GM12878 (cell line): ENCODE data around the gene C1S. TPM values are rescaled to one million over a fixed set of nuclear protein-coding genes. Genes with fewer than 3 reads are reported as not detected.

Experiments used
- ATAC-seq: fragments of 200-7000 bp; cut with Tn5 transposase; 3 replicates; pipeline ENCODE4 v1.9.1; 2020; ENCODE audit warnings: mild to moderate bottlenecking, moderate library complexity
- BruUV-seq: library from RNA; stranded (reverse); fragments of 400-500 nt; replicated peaks from 2 replicates; lab custom pipeline; 2021; lab: Mats Ljungman, UMichigan
- CTCF ChIA-PET: fragments of 300-600 bp; sonication (Branson Sonifier 250); formaldehyde crosslinking; extraction: SDS; loops from one replicate; lab custom pipeline; 2021; ENCODE audit warnings: inconsistent platforms; lab: Yijun Ruan, JAX
- POLR2A ChIA-PET: fragments of 350-600 bp; formaldehyde crosslinking; extraction: SDS; loops from one replicate; lab custom pipeline; 2021; ENCODE audit warnings: inconsistent platforms; lab: Charles Lee
- RAD21 ChIA-PET: fragments of 300-600 bp; sonication (Branson Sonifier 250); formaldehyde crosslinking; loops from one replicate; lab custom pipeline; 2023; ENCODE audit warnings: antibody characterized with exemption; ENCODE audit not compliant: unreplicated experiment; lab: Charles Lee
- SMC1A ChIA-PET: fragments of 300-600 bp; sonication (Branson Sonifier 250); formaldehyde crosslinking; loops from one replicate; lab custom pipeline; 2023; ENCODE audit not compliant: unreplicated experiment, uncharacterized antibody; lab: Charles Lee
- DNase-seq: peaks from one replicate; pipeline ENCODE4 v3.0.0-alpha.2; 2011; ENCODE audit warnings: low read depth, low spot score
- FAIRE-seq: peaks from 3 replicates; lab custom pipeline; 2011; peaks lifted over from hg19 to GRCh38; lab: Jason Lieb, UNC
- H2AFZ ChIP-seq: 2 replicates; pipeline ENCODE4 v1.6.0; 2011; ENCODE audit warnings: low read depth, low read length, control low read depth; ENCODE audit not compliant: control insufficient read depth
- H3K27ac ChIP-seq: 2 replicates; pipeline ENCODE4 v1.5.1; 2011; ENCODE audit warnings: control low read depth; ENCODE audit not compliant: control insufficient read depth, insufficient read depth
- H3K27me3 ChIP-seq, 2 experiments: replicated peaks in 1 of 2; 2 replicates each; pipeline versions ENCODE4 v1.6.0 to v1.6.1; 2011; ENCODE audit warnings: low read length in 1 of 2; ENCODE audit not compliant: control insufficient read depth in 2 of 2, insufficient read depth in 2 of 2
- H3K36me3 ChIP-seq, 2 experiments: 2 replicates each; pipeline ENCODE4 v1.5.1; 2011; ENCODE audit warnings: low read length in 1 of 2; ENCODE audit not compliant: control insufficient read depth in 2 of 2, insufficient read depth in 2 of 2
- H3K4me1 ChIP-seq: 2 replicates; pipeline ENCODE4 v1.6.1; 2011; ENCODE audit warnings: mild to moderate bottlenecking, low read length, moderate library complexity, mixed read lengths; ENCODE audit not compliant: control insufficient read depth, insufficient read depth
- H3K4me2 ChIP-seq: 2 replicates; pipeline ENCODE4 v1.6.0; 2011; ENCODE audit warnings: control low read depth; ENCODE audit not compliant: control insufficient read depth, insufficient read depth
- H3K4me3 ChIP-seq: fragments of 200-600 bp; sonication (generic); 2 replicates; pipeline ENCODE4 v1.5.1; 2016
- H3K79me2 ChIP-seq: 2 replicates; pipeline ENCODE4 v1.6.0; 2011; ENCODE audit warnings: low read length; ENCODE audit not compliant: control insufficient read depth, insufficient read depth
- H3K9ac ChIP-seq: 2 replicates; pipeline ENCODE4 v1.8.0; 2011; ENCODE audit warnings: low read length, control low read depth, mixed read lengths; ENCODE audit not compliant: control insufficient read depth, insufficient read depth
- H3K9me3 ChIP-seq: replicated peaks from 3 replicates; pipeline ENCODE4 v1.5.1; 2011; ENCODE audit warnings: mild to moderate bottlenecking, low read length; ENCODE audit not compliant: control insufficient read depth, insufficient read depth
- H4K20me1 ChIP-seq: 2 replicates; pipeline ENCODE4 v1.6.0; 2011; ENCODE audit not compliant: control insufficient read depth, insufficient read depth
- CHD2 ChIP-seq: IDR thresholded peaks from 2 replicates; pipeline ENCODE4 v1.6.1; 2011; ENCODE audit warnings: low read depth, low read length, improper control_type of control experiment, borderline replicate concordance
- CTCF ChIP-seq, 3 experiments: IDR thresholded peaks in 2 of 3; conservative IDR thresholded peaks in 1 of 3; 2 replicates each; pipeline ENCODE4 v1.5.1; 2011; ENCODE audit warnings: low read depth in 3 of 3, low read length in 3 of 3, mild to moderate bottlenecking in 3 of 3, control low read depth in 2 of 3, moderate library complexity in 2 of 3, inconsistent platforms in 1 of 3, mixed read lengths in 1 of 3; ENCODE audit not compliant: control insufficient read depth in 2 of 3, insufficient read depth in 1 of 3; ENCODE audit errors: extremely low read depth in 1 of 3
- DPF2 ChIP-seq: fragments of 450-650 bp; IDR thresholded peaks from 2 replicates; pipeline ENCODE4 v1.6.1; 2017; ENCODE audit warnings: mild to moderate bottlenecking
- HDAC6 ChIP-seq: fragments of 200-600 bp; sonication (generic); IDR thresholded peaks from one replicate; pipeline ENCODE4 v1.8.0; 2017; ENCODE audit warnings: antibody characterized with exemption; ENCODE audit not compliant: unreplicated experiment
- KAT2A ChIP-seq: conservative IDR thresholded peaks from 2 replicates; pipeline ENCODE4 v1.6.1; 2011; ENCODE audit warnings: low read depth, low read length; ENCODE audit not compliant: control insufficient read depth
- MEF2A ChIP-seq: IDR thresholded peaks from 2 replicates; pipeline ENCODE4 v1.6.1; 2011; ENCODE audit warnings: low read depth, mild to moderate bottlenecking, low read length, moderate library complexity; ENCODE audit not compliant: insufficient read depth
- PKNOX1 ChIP-seq: fragments of 450-650 bp; IDR thresholded peaks from 2 replicates; pipeline ENCODE4 v1.6.1; 2016; ENCODE audit warnings: mild to moderate bottlenecking
- POLR2AphosphoS2 ChIP-seq: IDR thresholded peaks from 2 replicates; pipeline ENCODE4 v1.6.1; 2011; ENCODE audit warnings: low read depth, mild to moderate bottlenecking, low read length, improper control_type of control experiment, moderate library complexity
- RAD51 ChIP-seq: fragments of 450-650 bp; IDR thresholded peaks from 2 replicates; pipeline ENCODE4 v1.6.1; 2016; ENCODE audit warnings: moderate library complexity, mild to moderate bottlenecking, inconsistent platforms
- TCF7 ChIP-seq: IDR thresholded peaks from 2 replicates; pipeline ENCODE4 v1.6.1; 2014; ENCODE audit warnings: antibody characterized with exemption, borderline replicate concordance
- YBX1 ChIP-seq: fragments of 450-650 bp; IDR thresholded peaks from 2 replicates; pipeline ENCODE4 v1.6.1; 2016; ENCODE audit warnings: antibody characterized with exemption
- ZNF24 ChIP-seq: fragments of 450-650 bp; IDR thresholded peaks from 2 replicates; pipeline ENCODE4 v1.6.1; 2017; ENCODE audit warnings: antibody characterized with exemption, mild to moderate bottlenecking
- ZZZ3 ChIP-seq: IDR thresholded peaks from 2 replicates; pipeline ENCODE4 v1.6.1; 2011; ENCODE audit warnings: low read depth; ENCODE audit not compliant: control insufficient read depth, insufficient read length
- WGBS: methylation state at CpG from one replicate; pipeline ENCODE4 v1.1.6; 2016; ENCODE audit warnings: low lambda C conversion rate; ENCODE audit not compliant: insufficient replicate concordance, insufficient coverage; ENCODE audit errors: missing lambda C conversion rate; 5-methylcytosine and 5-hydroxymethylcytosine counted together
- in situ Hi-C: fragments of 300-500 bp; cut with MboI; formaldehyde crosslinking; loops from 9 replicates; pipeline ENCODE4 v1.14.3; 2018; ENCODE audit warnings: mixed read lengths
- intact Hi-C: fragments of 100-400 bp; cut with micrococcal nuclease; formaldehyde crosslinking; loops from one replicate; pipeline ENCODE4 v1.14.2; 2022; ENCODE audit not compliant: unreplicated experiment
- polyA plus RNA-seq, 11 experiments: library from polyadenylated mRNA; depleted of rRNA in 4 of 11; unstranded in 6 of 11; stranded (reverse) in 5 of 11; fragments of >200 nt; fragmentation: Nextera tagmentation in 4 of 11; fragmentation: Illumina TruSeq in 1 of 11; extraction: Ambion mirVana in 4 of 11; extraction: Trizol in 1 of 11; gene quantifications; 1 replicate in 1 of 11; 2 replicates in 10 of 11; pipeline versions ENCODE4 v1.2.1 to v1.2.3, GENCODE V29; 2011 to 2016; ENCODE audit warnings: inconsistent platforms in 2 of 11, missing spikeins in 2 of 11, low read depth in 1 of 11
- total RNA-seq, 4 experiments: library from RNA; depleted of rRNA in 3 of 4; stranded (reverse); fragments of >200 nt in 3 of 4; fragmentation: Illumina TruSeq in 1 of 4; extraction: Trizol in 1 of 4; gene quantifications; 2 replicates each; pipeline versions ENCODE4 v1.2.1 to v1.2.3, GENCODE V29; 2013 to 2021
- TF ChIP-seq, protein P1 (sequence below): IDR thresholded peaks from 2 replicates; pipeline ENCODE4 v1.6.1; 2012; ENCODE audit warnings: low read length, inconsistent platforms

The C1S gene
- total and polyA plus RNA-seq, 10 of the 15 experiments (the other 5 are each of a cell fraction or from before 2014, with no cell fraction given), result 0.10 to 1.4 (median 0.42) TPM

DNA sequence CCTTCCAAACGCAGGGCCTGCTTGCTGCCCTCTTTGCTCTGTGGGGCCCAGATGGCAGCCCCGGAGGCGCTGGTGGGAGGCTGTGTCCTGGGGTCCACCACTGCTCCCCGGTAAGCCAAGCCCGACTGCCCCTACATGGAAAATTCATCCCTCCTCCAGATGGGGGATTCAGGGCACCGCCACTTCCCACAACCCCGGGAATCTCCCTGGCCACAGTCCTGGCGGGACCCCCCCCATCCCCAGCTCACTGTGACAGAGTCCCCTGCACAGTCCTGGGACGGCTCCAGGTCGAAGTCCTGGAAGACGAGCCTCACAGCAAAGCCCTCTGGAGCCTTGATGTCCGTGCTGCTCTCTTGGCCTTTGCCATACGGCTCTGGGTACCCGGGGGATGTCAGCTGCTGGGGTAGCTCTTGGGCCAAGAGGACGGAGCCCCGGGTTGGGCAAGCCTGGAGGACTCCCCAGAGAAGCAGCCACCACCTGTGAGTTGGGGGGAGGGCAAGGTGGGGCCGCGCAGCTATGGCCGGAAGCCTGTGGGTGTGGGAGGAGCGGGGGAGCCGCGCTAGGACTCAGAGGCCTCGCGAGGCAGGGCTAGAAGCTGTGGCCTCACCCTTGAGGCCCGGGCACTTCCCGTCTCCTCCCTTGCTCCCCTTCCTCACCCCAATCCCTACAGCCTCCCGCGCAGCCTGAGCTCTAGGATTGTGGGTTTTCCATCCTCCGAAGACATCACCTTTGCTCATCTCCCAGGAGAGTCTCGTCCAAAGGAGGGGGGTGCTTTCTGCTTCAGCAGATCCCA, 47.7 kb downstream of the C1S start:
- RAD21 ChIA-PET, result interaction anchor here (0.5 to 7.6 kb wide), 17 partner anchors 15 to 257 kb away, joined by 3 to 89 read pairs (median 4); partner anchors contain the start of genes C12orf57, CDCA3, LPCAT3 and RNU7-1
- CTCF ChIA-PET, result interaction anchor here (0.5 to 7.7 kb wide), 29 partner anchors 9 to 764 kb away, joined by 3 to 61 read pairs (median 4); partner anchors contain the start of genes C12orf57, C1R, CDCA3 and RNU7-1
- peak overlapping the region; percentile 99 for H3K27ac ChIP-seq
- FAIRE-seq (peak; percentile 85), DNase-seq (peak; percentile 55), ATAC-seq (peak; percentile 98)
- H4K20me1 ChIP-seq, result no peaks in the 10 kb centered on the region
- H3K4me3 ChIP-seq, result peak overlapping the region; percentile 96
- in situ Hi-C loops (no loop called here), intact Hi-C loops (loop anchor here (2.0 kb wide), 1 partner anchor 163 kb away; the partner anchor contains the start of gene C12orf57)
- peak overlapping the region; percentile 100 for H3K9ac ChIP-seq
- peak overlapping the region; percentile 91 for H3K4me2 ChIP-seq
- 2% methylated on average over 21 of the region's 30 CpGs for WGBS
- peaks cover 31% of the 10 kb centered on the region for H3K79me2 ChIP-seq
- H3K4me1 ChIP-seq, result peaks cover 12% of the 10 kb centered on the region
- POLR2A ChIA-PET, result interaction anchor here (0.7 to 7.2 kb wide), 9 partner anchors 9 to 257 kb away, joined by 3 to 55 read pairs (median 3); partner anchors contain the start of genes C12orf57, CDCA3, CLSTN3 and LPCAT3
- TSS peak; percentile 61 for BruUV-seq
- no peaks in the 10 kb centered on the region for H3K27me3 ChIP-seq
- H2AFZ ChIP-seq, result peak overlapping the region; percentile 93
- peaks cover 6% of the 10 kb centered on the region for H3K9me3 ChIP-seq
- peaks cover 0 to 4% of the 10 kb centered on the region in 2 experiments; a peak in 2 of 4 replicates for H3K36me3 ChIP-seq
- SMC1A ChIA-PET, result interaction anchor here (1.0 to 3.5 kb wide), 14 partner anchors 12 to 256 kb away, joined by 3 to 37 read pairs (median 4); partner anchors contain the start of genes C12orf57, LPCAT3, RNU7-1 and USP5
- TF ChIP-seq TCF7 (no peak), RAD51 (no peak), CTCF (IDR thresholded peaks at IDR 0.05 in 2 of 3, conservative IDR thresholded peaks at IDR 0.05 in 1 of 3; ENCODE audit: control insufficient read depth in 2 of 3, extremely low read depth in 1 of 3, insufficient read depth in 1 of 3, low read depth in 3 of 3, low read length in 3 of 3) (no peak), POLR2AphosphoS2 (peak; percentile 63; the same call in 1 of the 2 replicates), ZZZ3 (no peak), MEF2A (0 out of 2 replicates have a peak, but pooled peaks have one; percentile 18), PKNOX1 (no peak), ZNF24 (no peak), HDAC6 (no peak), YBX1 (no peak), CHD2 (peak; percentile 95), KAT2A (no peak), DPF2 (peak; percentile 78)
- TF ChIP-seq, protein P1, sequence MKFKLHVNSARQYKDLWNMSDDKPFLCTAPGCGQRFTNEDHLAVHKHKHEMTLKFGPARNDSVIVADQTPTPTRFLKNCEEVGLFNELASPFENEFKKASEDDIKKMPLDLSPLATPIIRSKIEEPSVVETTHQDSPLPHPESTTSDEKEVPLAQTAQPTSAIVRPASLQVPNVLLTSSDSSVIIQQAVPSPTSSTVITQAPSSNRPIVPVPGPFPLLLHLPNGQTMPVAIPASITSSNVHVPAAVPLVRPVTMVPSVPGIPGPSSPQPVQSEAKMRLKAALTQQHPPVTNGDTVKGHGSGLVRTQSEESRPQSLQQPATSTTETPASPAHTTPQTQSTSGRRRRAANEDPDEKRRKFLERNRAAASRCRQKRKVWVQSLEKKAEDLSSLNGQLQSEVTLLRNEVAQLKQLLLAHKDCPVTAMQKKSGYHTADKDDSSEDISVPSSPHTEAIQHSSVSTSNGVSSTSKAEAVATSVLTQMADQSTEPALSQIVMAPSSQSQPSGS, result no peak
